ENCODE data around the gene ISLR2. TPM values are rescaled to one million over a fixed set of nuclear protein-coding genes. Genes with fewer than 3 reads are reported as not detected.
"Not testable (repeated sequence)": the region's sequence is repeated elsewhere in the genome, so short reads cannot be mapped to it uniquely, and the experiment has no call there.

ISLR2 gene
- total and polyA plus RNA-seq, 2 donors from 2014 or later: 0.13 to 1.1 TPM

DNA sequence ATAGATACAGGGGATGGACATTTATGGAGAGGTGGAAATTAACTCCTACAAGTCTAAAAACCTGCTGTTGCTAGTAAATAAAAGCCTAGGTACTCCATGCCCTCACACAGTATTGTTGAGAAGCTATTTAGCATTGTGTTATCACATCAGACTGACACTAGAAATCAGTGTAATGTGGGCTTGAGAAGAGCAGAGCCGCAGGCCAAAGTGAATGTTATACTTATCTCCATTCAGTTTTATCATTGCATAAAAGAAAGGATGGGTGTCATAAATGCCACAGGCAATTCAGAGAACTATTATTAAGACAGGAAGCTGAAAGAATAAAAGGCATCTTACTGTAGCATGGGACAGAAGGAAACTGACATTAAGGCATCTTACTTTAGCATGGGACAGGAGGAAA, 29.4 kb downstream of the ISLR2 start:
- intact Hi-C loops (cut with DNase I): no loop called here
- Histone ChIP-seq H3K9me3 (ENCODE audit: control insufficient read depth in 2 of 3, insufficient read depth in 1 of 3, low read length in 3 of 3) (no peaks in the 10 kb centered on the region), H3K27me3 (ENCODE audit: control insufficient read depth, insufficient read depth, low read length) (no peaks in the 10 kb centered on the region), H3K36me3 (ENCODE audit: control insufficient read depth in 2 of 3, insufficient read depth in 3 of 3, low read length in 3 of 3) (no peaks in the 10 kb centered on the region), H3K4me3 (ENCODE audit: low read length in 3 of 3) (no peak overlapping the region), H3K27ac (ENCODE audit: low read depth in 2 of 2, low read length in 2 of 2) (no peak overlapping the region), H3K4me1 (ENCODE audit: control insufficient read depth in 2 of 3, insufficient read depth in 2 of 3, low read depth in 1 of 3, low read length in 3 of 3) (peaks cover 0 to 7% (median 2%) of the 10 kb centered on the region in 3 donors), H3K9ac (ENCODE audit: low read length in 3 of 3) (no peak overlapping the region)
- no peak for DNase-seq
- no peak for FAIRE-seq
- TF ChIP-seq, protein P1, sequence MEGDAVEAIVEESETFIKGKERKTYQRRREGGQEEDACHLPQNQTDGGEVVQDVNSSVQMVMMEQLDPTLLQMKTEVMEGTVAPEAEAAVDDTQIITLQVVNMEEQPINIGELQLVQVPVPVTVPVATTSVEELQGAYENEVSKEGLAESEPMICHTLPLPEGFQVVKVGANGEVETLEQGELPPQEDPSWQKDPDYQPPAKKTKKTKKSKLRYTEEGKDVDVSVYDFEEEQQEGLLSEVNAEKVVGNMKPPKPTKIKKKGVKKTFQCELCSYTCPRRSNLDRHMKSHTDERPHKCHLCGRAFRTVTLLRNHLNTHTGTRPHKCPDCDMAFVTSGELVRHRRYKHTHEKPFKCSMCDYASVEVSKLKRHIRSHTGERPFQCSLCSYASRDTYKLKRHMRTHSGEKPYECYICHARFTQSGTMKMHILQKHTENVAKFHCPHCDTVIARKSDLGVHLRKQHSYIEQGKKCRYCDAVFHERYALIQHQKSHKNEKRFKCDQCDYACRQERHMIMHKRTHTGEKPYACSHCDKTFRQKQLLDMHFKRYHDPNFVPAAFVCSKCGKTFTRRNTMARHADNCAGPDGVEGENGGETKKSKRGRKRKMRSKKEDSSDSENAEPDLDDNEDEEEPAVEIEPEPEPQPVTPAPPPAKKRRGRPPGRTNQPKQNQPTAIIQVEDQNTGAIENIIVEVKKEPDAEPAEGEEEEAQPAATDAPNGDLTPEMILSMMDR (IDR thresholded peaks at IDR 0.05; ENCODE audit: borderline replicate concordance, extremely low read depth, insufficient read depth): no peak

DNA sequence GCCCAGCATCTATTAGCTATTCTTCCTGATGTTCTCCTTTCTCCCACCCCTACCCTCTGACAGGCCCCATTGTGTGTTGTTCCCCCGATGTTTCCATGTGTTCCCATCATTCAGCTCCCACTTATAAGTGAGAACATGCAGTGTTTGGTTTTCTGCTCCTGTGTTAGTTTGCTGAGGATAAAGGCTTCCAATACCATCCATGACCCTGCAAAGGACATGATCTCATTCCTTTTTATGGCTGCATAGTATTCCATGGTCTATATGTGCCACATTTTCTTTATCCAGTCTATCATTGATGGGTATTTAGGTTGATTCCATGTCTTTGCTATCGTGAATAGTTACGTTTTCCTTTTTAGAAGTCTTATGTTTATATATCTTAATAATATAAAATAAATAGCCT, 30.0 kb downstream of the ISLR2 start:
- H3K4me1 ChIP-seq (ENCODE audit: control insufficient read depth in 2 of 3, insufficient read depth in 2 of 3, low read depth in 1 of 3, low read length in 3 of 3); H3K36me3 ChIP-seq (ENCODE audit: control insufficient read depth in 2 of 3, insufficient read depth in 3 of 3, low read length in 3 of 3); DNase-seq; H3K9ac ChIP-seq (ENCODE audit: low read length in 3 of 3); H3K9me3 ChIP-seq (ENCODE audit: control insufficient read depth in 2 of 3, insufficient read depth in 1 of 3, low read length in 3 of 3); intact Hi-C loops (cut with DNase I); H3K4me3 ChIP-seq (ENCODE audit: low read length in 3 of 3); H3K27ac ChIP-seq (ENCODE audit: low read depth in 2 of 2, low read length in 2 of 2); FAIRE-seq; H3K27me3 ChIP-seq (ENCODE audit: control insufficient read depth, insufficient read depth, low read length): not testable (repeated sequence)

DNA sequence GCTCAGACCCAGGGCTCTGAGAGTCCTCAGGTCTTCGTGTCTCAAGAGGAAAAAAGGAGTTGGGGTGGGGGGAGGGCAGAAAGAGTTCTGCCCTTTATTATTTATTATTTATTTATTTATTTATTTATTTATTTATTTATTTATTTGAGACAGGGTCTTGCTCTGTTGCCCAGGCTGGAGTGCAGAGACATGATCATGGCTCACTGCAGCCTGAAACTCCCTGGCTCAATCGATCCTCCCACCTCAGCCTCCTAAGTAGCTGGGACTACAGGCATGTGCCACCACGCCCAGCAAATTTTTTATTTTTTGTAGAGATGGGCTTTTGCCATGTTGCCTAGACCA, 31.8 kb downstream of the ISLR2 start:
- H3K4me1 ChIP-seq (ENCODE audit: control insufficient read depth in 2 of 3, insufficient read depth in 2 of 3, low read depth in 1 of 3, low read length in 3 of 3); H3K27ac ChIP-seq (ENCODE audit: low read depth in 2 of 2, low read length in 2 of 2); H3K9ac ChIP-seq (ENCODE audit: low read length in 3 of 3); FAIRE-seq; H3K27me3 ChIP-seq (ENCODE audit: control insufficient read depth, insufficient read depth, low read length); intact Hi-C loops (cut with DNase I); DNase-seq; H3K36me3 ChIP-seq (ENCODE audit: control insufficient read depth in 2 of 3, insufficient read depth in 3 of 3, low read length in 3 of 3); H3K9me3 ChIP-seq (ENCODE audit: control insufficient read depth in 2 of 3, insufficient read depth in 1 of 3, low read length in 3 of 3); H3K4me3 ChIP-seq (ENCODE audit: low read length in 3 of 3): not testable (repeated sequence)

DNA sequence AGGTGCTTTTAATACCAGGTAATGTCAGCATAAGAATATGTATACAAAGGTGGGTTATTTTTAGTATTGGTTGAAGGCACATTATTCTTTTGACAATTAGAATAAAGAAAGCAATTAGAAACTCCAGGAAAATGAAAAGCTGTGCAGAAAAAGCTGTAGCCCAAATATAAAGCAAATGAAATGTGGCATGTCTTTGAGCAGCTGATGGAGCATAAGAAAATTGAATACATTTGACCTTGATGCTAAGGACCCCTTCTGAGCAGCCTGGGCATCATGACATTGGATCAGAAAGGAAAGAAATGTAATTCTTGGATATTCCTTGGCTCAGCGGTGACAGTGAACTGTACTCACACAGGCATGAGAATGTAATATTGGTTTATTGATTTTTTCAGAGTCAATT, 35.1 kb downstream of the ISLR2 start:
- H3K9ac ChIP-seq (ENCODE audit: low read length in 3 of 3): no peak overlapping the region
- no peak overlapping the region for H3K4me3 ChIP-seq (ENCODE audit: low read length in 3 of 3)
- TF ChIP-seq, protein P1 (IDR thresholded peaks at IDR 0.05; ENCODE audit: borderline replicate concordance, extremely low read depth, insufficient read depth): no peak
- H3K4me1 ChIP-seq (ENCODE audit: control insufficient read depth in 2 of 3, insufficient read depth in 2 of 3, low read depth in 1 of 3, low read length in 3 of 3): peaks cover 0 to 3% (median 0%) of the 10 kb centered on the region in 3 donors
- FAIRE-seq (no peak), DNase-seq (no peak)
- no peaks in the 10 kb centered on the region for H3K9me3 ChIP-seq (ENCODE audit: control insufficient read depth in 2 of 3, insufficient read depth in 1 of 3, low read length in 3 of 3)
- intact Hi-C loops (cut with DNase I): no loop called here
- H3K36me3 ChIP-seq (ENCODE audit: control insufficient read depth in 2 of 3, insufficient read depth in 3 of 3, low read length in 3 of 3): no peaks in the 10 kb centered on the region
- H3K27ac ChIP-seq (ENCODE audit: low read depth in 2 of 2, low read length in 2 of 2): no peak overlapping the region
- no peaks in the 10 kb centered on the region for H3K27me3 ChIP-seq (ENCODE audit: control insufficient read depth, insufficient read depth, low read length)

DNA sequence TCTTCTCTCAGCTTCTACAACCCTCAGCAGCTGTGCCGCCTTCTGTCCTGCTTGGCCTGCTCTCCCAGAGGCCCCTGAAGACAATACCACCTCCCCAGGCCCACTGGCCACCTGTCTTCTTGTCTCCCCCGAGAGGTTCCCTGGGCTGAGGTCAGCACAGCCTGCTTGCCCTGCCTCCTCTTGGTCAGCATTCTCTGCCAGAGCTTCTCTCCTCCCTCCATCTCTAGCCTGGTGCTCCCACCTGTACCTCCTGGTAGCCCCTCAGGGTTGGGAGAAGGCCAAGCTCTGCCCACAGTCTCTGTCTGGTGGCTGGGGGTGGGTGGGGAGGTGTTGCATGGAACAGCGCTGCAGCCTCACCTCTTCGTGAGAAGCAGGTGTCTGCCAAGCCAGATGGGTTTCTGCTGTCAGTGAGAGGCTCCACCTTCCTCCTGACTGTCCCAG, 37.5 kb downstream of the ISLR2 start:
- no peaks in the 10 kb centered on the region for H3K36me3 ChIP-seq (ENCODE audit: control insufficient read depth in 2 of 3, insufficient read depth in 3 of 3, low read length in 3 of 3)
- intact Hi-C loops (cut with DNase I): no loop called here
- H3K4me1 ChIP-seq (ENCODE audit: control insufficient read depth in 2 of 3, insufficient read depth in 2 of 3, low read depth in 1 of 3, low read length in 3 of 3): peaks cover 0 to 6% (median 3%) of the 10 kb centered on the region in 3 donors
- H3K27ac ChIP-seq (ENCODE audit: low read depth in 2 of 2, low read length in 2 of 2): no peak overlapping the region
- FAIRE-seq: no peak
- H3K4me3 ChIP-seq (ENCODE audit: low read length in 3 of 3): no peak overlapping the region
- H3K9ac ChIP-seq (ENCODE audit: low read length in 3 of 3): no peak overlapping the region
- H3K9me3 ChIP-seq (ENCODE audit: control insufficient read depth in 2 of 3, insufficient read depth in 1 of 3, low read length in 3 of 3): no peaks in the 10 kb centered on the region
- H3K27me3 ChIP-seq (ENCODE audit: control insufficient read depth, insufficient read depth, low read length): no peaks in the 10 kb centered on the region
- TF ChIP-seq, protein P1 (IDR thresholded peaks at IDR 0.05; ENCODE audit: borderline replicate concordance, extremely low read depth, insufficient read depth): no peak
- DNase-seq: peak in 1 of 5 donors; percentile 57
